H1 (cell line): ENCODE results near the gene HBM. TPM values are rescaled to one million over a fixed set of nuclear protein-coding genes. Genes with fewer than 3 reads are reported as not detected.
"Not testable (repeated sequence)": the region's sequence is repeated elsewhere in the genome, so short reads cannot be mapped to it uniquely, and the experiment has no call there.

ENCODE experiments used
- CTCF ChIA-PET: fragments of 300-600 bp; sonication (Branson Sonifier 250); formaldehyde crosslinking; loops from one replicate; lab custom pipeline; 2021; ENCODE audit not compliant: partially characterized antibody; lab: Charles Lee
- POLR2A ChIA-PET: fragments of 300-600 bp; sonication (Branson Sonifier 250); formaldehyde crosslinking; loops from one replicate; lab custom pipeline; 2021; ENCODE audit warnings: inconsistent platforms; ENCODE audit not compliant: partially characterized antibody; lab: Charles Lee
- DNase-seq, 2 experiments: peaks; one replicate each; pipeline versions ENCODE4 v3.0.0 to v3.0.0-alpha.2; 2010 to 2022; ENCODE audit warnings: low spot score in 2 of 2, low read depth in 1 of 2, mixed read lengths in 1 of 2
- FAIRE-seq: peaks from 2 replicates; lab custom pipeline; 2011; peaks lifted over from hg19 to GRCh38; lab: Jason Lieb, UNC
- H2AFZ ChIP-seq: 2 replicates; pipeline ENCODE4 v1.8.1; 2012; ENCODE audit warnings: low read length, inconsistent platforms
- H2AK5ac ChIP-seq: 2 replicates; pipeline ENCODE4 v1.6.1; 2013; ENCODE audit warnings: low read depth, low read length
- H2BK120ac ChIP-seq: replicated peaks from 2 replicates; pipeline ENCODE3; 2013; ENCODE audit warnings: low read depth, low read length, inconsistent platforms
- H2BK12ac ChIP-seq: 2 replicates; pipeline ENCODE4 v1.6.1; 2013; ENCODE audit warnings: low read depth, low read length
- H2BK15ac ChIP-seq: 2 replicates; pipeline ENCODE4 v1.6.1; 2013; ENCODE audit warnings: low read length
- H2BK20ac ChIP-seq: 2 replicates; pipeline ENCODE4 v1.6.1; 2013; ENCODE audit warnings: low read length
- H2BK5ac ChIP-seq: 2 replicates; pipeline ENCODE4 v1.6.1; 2013; ENCODE audit warnings: low read depth, low read length
- H3K14ac ChIP-seq: 2 replicates; pipeline ENCODE4 v1.6.1; 2013; ENCODE audit warnings: inconsistent platforms; ENCODE audit not compliant: insufficient read length
- H3K18ac ChIP-seq: 2 replicates; pipeline ENCODE4 v1.6.1; 2013; ENCODE audit warnings: low read length; ENCODE audit errors: extremely low read depth
- H3K23ac ChIP-seq: 2 replicates; pipeline ENCODE4 v1.6.1; 2013; ENCODE audit warnings: inconsistent platforms; ENCODE audit not compliant: insufficient read length
- H3K23me2 ChIP-seq: 2 replicates; pipeline ENCODE4 v1.6.1; 2013; ENCODE audit warnings: low read depth, low read length
- H3K27ac ChIP-seq: 2 replicates; pipeline ENCODE4 v1.6.1; 2011; ENCODE audit warnings: low read depth, low read length, inconsistent platforms
- H3K27me3 ChIP-seq, 4 experiments: replicated peaks in 1 of 4; 1 replicate in 1 of 4; 2 replicates in 3 of 4; pipeline versions ENCODE4 v1.6.1 to v1.8.1; 2011 to 2013; ENCODE audit warnings: low read length in 3 of 4, mild to moderate bottlenecking in 3 of 4, inconsistent platforms in 2 of 4, mixed read lengths in 2 of 4, moderate library complexity in 1 of 4; ENCODE audit not compliant: control insufficient read depth in 3 of 4, insufficient read depth in 3 of 4; ENCODE audit errors: extremely low read depth in 1 of 4
- H3K36me3 ChIP-seq, 4 experiments: 2 replicates each; pipeline versions ENCODE4 v1.6.1 to v1.8.1; 2011 to 2013; ENCODE audit warnings: mild to moderate bottlenecking in 4 of 4, low read length in 3 of 4, moderate library complexity in 2 of 4, control low read depth in 1 of 4, inconsistent platforms in 1 of 4; ENCODE audit not compliant: insufficient read depth in 4 of 4, control insufficient read depth in 2 of 4
- H3K4ac ChIP-seq: replicated peaks from 2 replicates; pipeline ENCODE3; 2013; ENCODE audit warnings: low read length, low read depth, mixed read lengths, inconsistent platforms; ENCODE audit not compliant: insufficient read length
- H3K4me1 ChIP-seq, 4 experiments: replicated peaks in 1 of 4; 1 replicate in 1 of 4; 2 replicates in 3 of 4; pipeline versions ENCODE4 v1.6.1 to v1.8.1; 2011 to 2013; ENCODE audit warnings: low read length in 3 of 4, inconsistent platforms in 2 of 4, mixed read lengths in 1 of 4; ENCODE audit not compliant: insufficient read depth in 4 of 4, control insufficient read depth in 3 of 4
- H3K4me2 ChIP-seq, 2 experiments: 2 replicates each; pipeline versions ENCODE4 v1.6.1 to v1.8.1; 2011 to 2013; ENCODE audit warnings: low read depth in 2 of 2, low read length in 2 of 2, control low read depth in 1 of 2, inconsistent platforms in 1 of 2, mild to moderate bottlenecking in 1 of 2; ENCODE audit not compliant: insufficient read depth in 1 of 2
- H3K4me3 ChIP-seq, 4 experiments: fragments of 200-600, 300-600 bp in 1 of 4; sonication (generic), shearing (Covaris generic), sonication (Bioruptor Twin) in 1 of 4; 2 replicates each; pipeline versions ENCODE4 v1.5.1 to v1.8.1; 2011 to 2016; ENCODE audit warnings: low read length in 4 of 4, low read depth in 3 of 4, control low read depth in 2 of 4, inconsistent platforms in 2 of 4, mild to moderate bottlenecking in 2 of 4, mixed read lengths in 1 of 4, moderate library complexity in 1 of 4; ENCODE audit not compliant: insufficient read depth in 2 of 4; ENCODE audit errors: extremely low read depth in 1 of 4
- H3K56ac ChIP-seq: replicated peaks from 2 replicates; pipeline ENCODE3; 2013; ENCODE audit warnings: low read depth, mild to moderate bottlenecking, mixed read lengths, low read length, inconsistent platforms; ENCODE audit not compliant: insufficient read length
- H3K79me1 ChIP-seq: 2 replicates; pipeline ENCODE4 v1.6.1; 2013; ENCODE audit warnings: low read depth, low read length, control low read depth
- H3K79me2 ChIP-seq, 2 experiments: 2 replicates each; pipeline versions ENCODE4 v1.6.1 to v1.8.1; 2012 to 2013; ENCODE audit warnings: low read length in 2 of 2, mild to moderate bottlenecking in 2 of 2, inconsistent platforms in 1 of 2; ENCODE audit not compliant: insufficient read depth in 2 of 2, control insufficient read depth in 1 of 2
- H3K9ac ChIP-seq, 4 experiments: replicated peaks in 1 of 4; 1 replicate in 1 of 4; 2 replicates in 3 of 4; pipeline versions ENCODE4 v1.6.1 to v1.8.1; 2011 to 2013; ENCODE audit warnings: low read depth in 3 of 4, low read length in 3 of 4, control low read depth in 2 of 4, mild to moderate bottlenecking in 2 of 4, moderate library complexity in 2 of 4, inconsistent platforms in 1 of 4; ENCODE audit errors: extremely low read depth in 1 of 4
- H3K9me3 ChIP-seq, 2 experiments: 2 replicates each; pipeline versions ENCODE4 v1.6.1 to v1.8.1; 2012 to 2013; ENCODE audit warnings: mild to moderate bottlenecking in 2 of 2, moderate library complexity in 2 of 2, control low read depth in 1 of 2, inconsistent platforms in 1 of 2, low read depth in 1 of 2, low read length in 1 of 2, mixed read lengths in 1 of 2; ENCODE audit not compliant: insufficient read depth in 2 of 2
- H4K20me1 ChIP-seq, 2 experiments: replicated peaks in 1 of 2; 2 replicates each; pipeline versions ENCODE3 to v1.8.1; 2011 to 2013; ENCODE audit warnings: inconsistent platforms in 2 of 2, low read length in 2 of 2, mild to moderate bottlenecking in 1 of 2; ENCODE audit not compliant: insufficient read depth in 2 of 2, control insufficient read depth in 1 of 2
- H4K5ac ChIP-seq: 2 replicates; pipeline ENCODE4 v1.6.1; 2013; ENCODE audit warnings: low read length, low read depth, mixed read lengths, inconsistent platforms; ENCODE audit not compliant: insufficient read length
- H4K8ac ChIP-seq: 2 replicates; pipeline ENCODE4 v1.8.0; 2013; ENCODE audit warnings: mild to moderate bottlenecking, moderate library complexity, low read length, inconsistent platforms; ENCODE audit not compliant: insufficient read depth; ENCODE audit errors: extremely low read depth
- H4K91ac ChIP-seq: replicated peaks from 2 replicates; pipeline ENCODE3; 2013; ENCODE audit warnings: low read length, mixed read lengths, inconsistent platforms; ENCODE audit not compliant: insufficient read length
- BRCA1 ChIP-seq: IDR thresholded peaks from 2 replicates; pipeline ENCODE4 v1.6.1; 2012; ENCODE audit warnings: low read depth, low read length, improper control_type of control experiment
- CHD2 ChIP-seq: IDR thresholded peaks from 2 replicates; pipeline ENCODE4 v1.6.1; 2012; ENCODE audit warnings: low read length, improper control_type of control experiment
- PHF8 ChIP-seq: fragments of 200-600 bp; sonication (generic); conservative IDR thresholded peaks from 2 replicates; pipeline ENCODE4 v1.7.1; 2012; ENCODE audit warnings: low read depth, mild to moderate bottlenecking, inconsistent platforms, low read length, moderate library complexity
- RAD21 ChIP-seq, 2 experiments: IDR thresholded peaks in 1 of 2; conservative IDR thresholded peaks in 1 of 2; 2 replicates each; pipeline ENCODE4 v1.6.1; 2011; ENCODE audit warnings: low read depth in 2 of 2, low read length in 2 of 2, improper control_type of control experiment in 1 of 2, inconsistent platforms in 1 of 2, mild to moderate bottlenecking in 1 of 2, moderate library complexity in 1 of 2
- TAF1 ChIP-seq: IDR thresholded peaks from 2 replicates; pipeline ENCODE4 v1.6.1; 2011; ENCODE audit warnings: mild to moderate bottlenecking, low read depth, low read length
- WGBS, 2 experiments: shearing (Covaris generic) in 1 of 2; methylation state at CpG; one replicate each; pipeline versions ENCODE4 v1.1.6 to v1.1.7; 2013 to 2015; ENCODE audit warnings: low lambda C conversion rate in 2 of 2, mixed read lengths in 2 of 2, inconsistent platforms in 1 of 2, low coverage in 1 of 2, missing lambda C conversion rate in 1 of 2; ENCODE audit not compliant: insufficient replicate concordance in 2 of 2, insufficient coverage in 1 of 2, insufficient read length in 1 of 2; ENCODE audit errors: extremely low coverage in 1 of 2, missing lambda C conversion rate in 1 of 2; 5-methylcytosine and 5-hydroxymethylcytosine counted together
- polyA plus RNA-seq, 7 experiments: library from polyadenylated mRNA; depleted of rRNA in 3 of 7; stranded (reverse) in 5 of 7; unstranded in 2 of 7; fragments of >200 nt in 5 of 7; fragments of 200-250 nt in 2 of 7; gene quantifications; 1 replicate in 5 of 7; 2 replicates in 1 of 7; 4 replicates in 1 of 7; pipeline versions ENCODE4 v1.2.1 to v1.2.3, GENCODE V29; 2011 to 2013; ENCODE audit warnings: missing spikeins in 2 of 7, mixed read lengths in 2 of 7
- total RNA-seq: library from RNA; stranded (reverse); fragmentation: NEBNext Ultra II Directional; extraction: Animal tissue kit (Norgen Biotek cat#: 25700); gene quantifications from 2 replicates; pipeline ENCODE4 v1.2.1, GENCODE V29; 2021

Gene HBM
- total and polyA plus RNA-seq, 2 of the 8 experiments (the other 6 are each of a cell fraction or from before 2014, with no cell fraction given), result 0.88 TPM; not detected in 1

- TF ChIP-seq CHD2 (no peak), PHF8 (no peak), TAF1 (no peak), BRCA1 (no peak), RAD21 (IDR thresholded peaks at IDR 0.05 in 1 of 2, conservative IDR thresholded peaks at IDR 0.05 in 1 of 2; ENCODE audit: low read depth in 2 of 2, low read length in 2 of 2) (no peak)
Observed at GRCh38 chr16:152141-153128, 13.3 kb upstream of the HBM start, which contains the start of gene HBZ (continued).

GRCh38 chr16:153129-153521, 12.7 kb upstream of the HBM start:
- not testable (repeated sequence) for H3K9ac ChIP-seq

More at GRCh38 chr16:153129-153521, 12.7 kb upstream of the HBM start:
- H3K79me2 ChIP-seq, POLR2A ChIA-PET, H2BK20ac ChIP-seq, H4K5ac ChIP-seq, H3K14ac ChIP-seq, H3K27ac ChIP-seq, H3K4me3 ChIP-seq, H3K4me1 ChIP-seq, H2BK15ac ChIP-seq, H2AK5ac ChIP-seq, H2BK12ac ChIP-seq, H2BK120ac ChIP-seq, DNase-seq, H3K23me2 ChIP-seq, H4K20me1 ChIP-seq, CTCF ChIA-PET, H3K9me3 ChIP-seq, H3K23ac ChIP-seq, H4K91ac ChIP-seq, H3K36me3 ChIP-seq, H3K79me1 ChIP-seq, H2BK5ac ChIP-seq, H3K56ac ChIP-seq, H2AFZ ChIP-seq, H3K4me2 ChIP-seq, H4K8ac ChIP-seq, H3K18ac ChIP-seq, H3K4ac ChIP-seq: not testable (repeated sequence)
- WGBS, 2 experiments, result no CpG with 5 or more reads among the region's 6 CpGs
- H3K27me3 ChIP-seq, result peaks cover 2 to 38% (median 29%) of the 10 kb centered on the region in 4 experiments
- FAIRE-seq, result peak; percentile 57
